Right ventricle myocardium superior (tissue), 1 donor: ENCODE results near the gene SLITRK6. TPM values are rescaled to one million over a fixed set of nuclear protein-coding genes. Genes with fewer than 3 reads are reported as not detected.
"Not testable (repeated sequence)": the region's sequence is repeated elsewhere in the genome, so short reads cannot be mapped to it uniquely, and the experiment has no call there.

ENCODE experiments used
- ATAC-seq: fragments of 200-7000 bp; cut with Tn5 transposase; one replicate; pipeline ENCODE4 v1.9.1; 2020; ENCODE audit warnings: mild to moderate bottlenecking; ENCODE audit not compliant: poor library complexity
- DNase-seq: peaks from one replicate; pipeline ENCODE4 v3.0.0-alpha.2; 2020
- intact Hi-C: fragments of 100-400 bp; cut with DNase I; formaldehyde crosslinking; loops from one replicate; pipeline ENCODE4 v1.11.2; 2022
- long read RNA-seq: library from polyadenylated mRNA; unstranded; transcript quantifications from one replicate; pipeline ENCODE4 v2.0.0, GENCODE V29; 2021
- total RNA-seq: library from RNA; stranded (reverse); fragmentation: NEBNext Ultra II Directional; extraction: Animal tissue kit (Norgen Biotek cat#: 25700); gene quantifications from one replicate; pipeline ENCODE4 v1.2.1, GENCODE V29; 2021
- donor health status: DM: no; HTN: yes; CAD: no; lungs with severe emphysema.

SLITRK6 gene
- total RNA-seq = 0.83 TPM
- long read RNA-seq = 0 reads

GRCh38 chr13:85799097-85799582 lies at the start of gene SLITRK6:
TSS of gene SLITRK6 (minus strand) at chr13:85799419. CDS start at chr13:85796508, 2,911 bp downstream.
- ATAC-seq (no peak), DNase-seq (no peak)
- intact Hi-C loops = no loop called here

GRCh38 chr13:85847012-85847411 lies 47.8 kb upstream of the SLITRK6 start:
- ATAC-seq (no peak), DNase-seq (no peak)
- intact Hi-C loops = no loop called here

GRCh38 chr13:85841427-85841826 lies 42.2 kb upstream of the SLITRK6 start:
- intact Hi-C loops = no loop called here
- DNase-seq (no peak), ATAC-seq (no peak)

GRCh38 chr13:85833921-85834320 lies 34.7 kb upstream of the SLITRK6 start:
- intact Hi-C loops = no loop called here
- no peak for DNase-seq
- no peak for ATAC-seq

- ATAC-seq (no peak), DNase-seq (no peak)
- intact Hi-C loops = no loop called here
These were observed 29.0 kb upstream of the SLITRK6 start for GRCh38 chr13:85828094-85828684.

- ATAC-seq (no peak), DNase-seq (no peak)
- intact Hi-C loops = no loop called here
These were observed 26.2 kb upstream of the SLITRK6 start for GRCh38 chr13:85825454-85825853.

GRCh38 chr13:85823832-85824231 lies 24.6 kb upstream of the SLITRK6 start:
- ATAC-seq = no peak
- intact Hi-C loops = no loop called here
- no peak for DNase-seq

- DNase-seq = no peak
- ATAC-seq = no peak
- intact Hi-C loops = no loop called here
These were observed 20.3 kb upstream of the SLITRK6 start for GRCh38 chr13:85819513-85819912.

- intact Hi-C loops = no loop called here
- no peak for DNase-seq
These were observed 17.2 kb upstream of the SLITRK6 start for GRCh38 chr13:85816413-85816812.

GRCh38 chr13:85812282-85812681 lies 13.1 kb upstream of the SLITRK6 start:
- no peak for DNase-seq
- no peak for ATAC-seq
- intact Hi-C loops = no loop called here

More at GRCh38 chr13:85816413-85816812, 17.2 kb upstream of the SLITRK6 start:
- ATAC-seq = no peak

- intact Hi-C loops = loop anchor here (10.0 kb wide), 1 partner anchor 894 kb away; no protein-coding TSS in a partner anchor
- ATAC-seq = no peak
- no peak for DNase-seq
These were observed 9.6 kb upstream of the SLITRK6 start for GRCh38 chr13:85808811-85809210.

- no peak for ATAC-seq
- intact Hi-C loops = loop anchor here (10.0 kb wide), 1 partner anchor 892 kb away; no protein-coding TSS in a partner anchor
- no peak for DNase-seq
These were observed 7.4 kb upstream of the SLITRK6 start for GRCh38 chr13:85806553-85807175.

GRCh38 chr13:85798556-85798955 lies 663 bp downstream of the SLITRK6 start:
- ATAC-seq (no peak), DNase-seq (no peak)
- intact Hi-C loops = no loop called here

GRCh38 chr13:85797311-85797710 lies 1.9 kb downstream of the SLITRK6 start:
- intact Hi-C loops = no loop called here
- DNase-seq (no peak), ATAC-seq (no peak)

GRCh38 chr13:85785205-85785604 lies 14.0 kb downstream of the SLITRK6 start:
- intact Hi-C loops = no loop called here
- DNase-seq = no peak
- no peak for ATAC-seq

- no peak for ATAC-seq
- no peak for DNase-seq
- intact Hi-C loops = no loop called here
These were observed 26.9 kb downstream of the SLITRK6 start for GRCh38 chr13:85772367-85772766.

- intact Hi-C loops = no loop called here
- DNase-seq = no peak
- no peak for ATAC-seq
These were observed 27.4 kb downstream of the SLITRK6 start for GRCh38 chr13:85771856-85772255.

GRCh38 chr13:85768946-85769345 lies 30.3 kb downstream of the SLITRK6 start:
- DNase-seq (no peak), ATAC-seq (no peak)
- intact Hi-C loops = no loop called here

GRCh38 chr13:85755123-85755522 lies 44.1 kb downstream of the SLITRK6 start:
- intact Hi-C loops = no loop called here
- no peak for DNase-seq

GRCh38 chr13:85743201-85743770 lies 55.9 kb downstream of the SLITRK6 start:
- intact Hi-C loops, DNase-seq, ATAC-seq: not testable (repeated sequence)

More at GRCh38 chr13:85755123-85755522, 44.1 kb downstream of the SLITRK6 start:
- ATAC-seq = no peak
